Pancreas (tissue), 10 donors: ENCODE data around the gene HIVEP2. TPM values are rescaled to one million over a fixed set of nuclear protein-coding genes. Genes with fewer than 3 reads are reported as not detected.

Experiments
- ATAC-seq, 4 donors: fragments of 200-7000 bp; cut with Tn5 transposase; one replicate each; pipeline versions ENCODE4 v1.8.0 to v1.9.1; 2020; ENCODE audit warnings: mild to moderate bottlenecking in 4 of 4, moderate library complexity in 4 of 4
- DNase-seq, 6 donors: peaks; one replicate each; pipeline ENCODE4 v3.0.0-alpha.2; 2020
- FAIRE-seq: peaks from 2 replicates; lab custom pipeline; 2012; peaks lifted over from hg19 to GRCh38; lab: Jason Lieb, UNC
- H3K27ac ChIP-seq, 4 donors: fragments of 200-600 bp; sonication (generic); 1 replicate in 3 of 4; 2 replicates in 1 of 4; pipeline versions ENCODE4 v1.5.0 to v1.8.0; 2020
- H3K27me3 ChIP-seq, 4 donors: fragments of 200-600 bp; one replicate each; pipeline ENCODE4 v1.8.0; 2021
- H3K36me3 ChIP-seq, 3 donors: fragments of 200-600 bp; sonication (generic) in 1 of 3; one replicate each; pipeline versions ENCODE4 v1.5.0 to v1.8.0; 2020 to 2021
- H3K4me1 ChIP-seq, 3 donors: fragments of 200-600 bp; one replicate each; pipeline ENCODE4 v1.8.0; 2021
- H3K4me3 ChIP-seq, 4 donors: fragments of 200-600 bp; sonication (generic) in 2 of 4; one replicate each; pipeline versions ENCODE4 v1.5.0 to v1.8.0; 2020 to 2021
- H3K9me3 ChIP-seq, 4 donors: fragments of 200-600 bp; one replicate each; pipeline ENCODE4 v1.8.0; 2021
- CTCF ChIP-seq, 4 donors: fragments of 200-600 bp; sonication (generic) in 3 of 4; IDR thresholded peaks; one replicate each; pipeline versions ENCODE4 v1.5.0 to v1.8.0; 2021; ENCODE audit warnings: antibody characterized with exemption in 4 of 4
- WGBS, 2 donors: extraction: QIAGEN DNeasy Blood & Tissue Kit; methylation state at CpG; one replicate each; pipeline ENCODE4 v1.1.7; 2013; 5-methylcytosine and 5-hydroxymethylcytosine counted together
- intact Hi-C, 3 donors: fragments of 100-400 bp; cut with DNase I; formaldehyde crosslinking; loops; one replicate each; pipeline versions ENCODE4 v1.11.1 to v1.14.2; 2022
- polyA plus RNA-seq, 2 donors: library from polyadenylated mRNA; stranded (reverse); fragments of 200-250 nt; gene quantifications; one replicate each; pipeline ENCODE4 v1.2.3, GENCODE V29; 2013
- total RNA-seq, 6 donors: library from RNA; stranded (reverse); fragmentation: NEBNext Ultra II Directional in 4 of 6; extraction: Animal tissue kit (Norgen Biotek cat#: 25700) in 4 of 6; gene quantifications; one replicate each; pipeline versions ENCODE4 v1.2.1 to v1.2.4, GENCODE V29; 2021 to 2023
- donor health status: healthy with polysubstance abuse.
- donor health status: DM: no; HTN: no; CAD: no; lungs with moderate emphysema.
- donor health status: DM: no; HTN: no; CAD: no.
- donor health status: control.
- donor health status: control.
- donor health status: Bipolar disorder and iron deficiency.
- donor health status: DM: yes; HTN: yes; CAD: no.
- donor health status: DM: no; HTN: no; CAD: no.
- donor health status: DM: no; HTN: no; CAD: no.
- donor health status: DM: yes; HTN: yes; CAD: no.

HIVEP2 gene
- total and polyA plus RNA-seq, 8 donors = 3.8 to 14.0 (median 8.6) TPM

GRCh38 chr6:142708651-142709050 lies 236.3 kb downstream of the HIVEP2 start:
- intact Hi-C loops = no loop called here
- TF ChIP-seq CTCF (IDR thresholded peaks at IDR 0.05) = no peak
- ATAC-seq (no peak), FAIRE-seq (no peak), DNase-seq (no peak)
- no peak overlapping the region for H3K4me3 ChIP-seq
- 91 to 92% methylated on average over 2 of the region's 2 CpGs for WGBS, 2 donors
- H3K4me1 ChIP-seq = peaks cover 0 to 4% (median 0%) of the 10 kb centered on the region in 3 donors
- no peaks in the 10 kb centered on the region for H3K36me3 ChIP-seq
- H3K9me3 ChIP-seq = no peaks in the 10 kb centered on the region
- no peaks in the 10 kb centered on the region for H3K27me3 ChIP-seq
- H3K27ac ChIP-seq = no peak overlapping the region

GRCh38 chr6:142707255-142707654 lies 237.7 kb downstream of the HIVEP2 start:
- H3K4me3 ChIP-seq = no peak overlapping the region
- intact Hi-C loops = no loop called here
- H3K27ac ChIP-seq = no peak overlapping the region
- ATAC-seq (no peak), FAIRE-seq (no peak), DNase-seq (no peak)
- H3K4me1 ChIP-seq = peaks cover 0 to 4% (median 0%) of the 10 kb centered on the region in 3 donors
- no peak for TF ChIP-seq CTCF (IDR thresholded peaks at IDR 0.05)
- 37 to 47% methylated on average over 2 of the region's 2 CpGs for WGBS, 2 donors
- no peaks in the 10 kb centered on the region for H3K27me3 ChIP-seq
- no peaks in the 10 kb centered on the region for H3K9me3 ChIP-seq
- no peaks in the 10 kb centered on the region for H3K36me3 ChIP-seq

GRCh38 chr6:142706210-142706609 lies 238.8 kb downstream of the HIVEP2 start:
- Histone ChIP-seq H3K36me3 (no peaks in the 10 kb centered on the region), H3K27me3 (no peaks in the 10 kb centered on the region), H3K4me3 (no peak overlapping the region), H3K9me3 (no peaks in the 10 kb centered on the region), H3K27ac (no peak overlapping the region), H3K4me1 (peaks cover 0 to 4% (median 0%) of the 10 kb centered on the region in 3 donors)
- ATAC-seq (peak in 2 of 4 donors; percentile 59 to 73), DNase-seq (no peak), FAIRE-seq (no peak)
- 73 to 75% methylated on average over 3 of the region's 3 CpGs for WGBS, 2 donors
- no peak for TF ChIP-seq CTCF (IDR thresholded peaks at IDR 0.05)
- intact Hi-C loops = no loop called here

GRCh38 chr6:142705054-142705453 lies 239.9 kb downstream of the HIVEP2 start:
- Histone ChIP-seq H3K9me3 (no peaks in the 10 kb centered on the region), H3K4me1 (peaks cover 0 to 4% (median 0%) of the 10 kb centered on the region in 3 donors), H3K27ac (no peak overlapping the region), H3K36me3 (no peaks in the 10 kb centered on the region), H3K27me3 (no peaks in the 10 kb centered on the region), H3K4me3 (no peak overlapping the region)
- intact Hi-C loops = no loop called here
- 78 to 81% methylated on average over 3 of the region's 3 CpGs for WGBS, 2 donors
- ATAC-seq (peak in 1 of 4 donors; percentile 33), DNase-seq (no peak), FAIRE-seq (no peak)
- no peak for TF ChIP-seq CTCF (IDR thresholded peaks at IDR 0.05)
